HEK293 (cell line): ENCODE results near the gene DCAF5.

Experiments used
- CTCF ChIA-PET: fragments of 350-600 bp; formaldehyde crosslinking; extraction: SDS; loops from one replicate; lab custom pipeline; 2021; ENCODE audit warnings: antibody characterized with exemption; lab: Yijun Ruan, JAX
- POLR2A ChIA-PET: fragments of 300-600 bp; formaldehyde crosslinking; extraction: SDS; loops from one replicate; lab custom pipeline; 2020; ENCODE audit warnings: antibody characterized with exemption, inconsistent platforms; lab: Yijun Ruan, JAX
- H3K27ac ChIP-seq: fragments of 200-500 bp; sonication (Bioruptor generic); 2 replicates; pipeline ENCODE4 v1.5.1; 2014; ENCODE audit warnings: low read depth, low read length, control low read depth, inconsistent platforms; ENCODE audit errors: extremely low read depth
- H3K36me3 ChIP-seq, 2 experiments: fragments of 200-500 bp in 1 of 2; sonication (Bioruptor generic) in 1 of 2; 1 replicate in 1 of 2; 2 replicates in 1 of 2; pipeline ENCODE4 v1.5.1; 2014 to 2017; ENCODE audit warnings: inconsistent platforms in 2 of 2, low read length in 2 of 2; ENCODE audit not compliant: control insufficient read depth in 2 of 2, insufficient read depth in 1 of 2
- H3K4me1 ChIP-seq: fragments of 200-500 bp; sonication (Bioruptor generic); 2 replicates; pipeline ENCODE4 v1.5.1; 2014; ENCODE audit warnings: mild to moderate bottlenecking, low read length, inconsistent platforms; ENCODE audit not compliant: control insufficient read depth, insufficient read depth
- H3K4me3 ChIP-seq: 2 replicates; pipeline ENCODE4 v1.5.1; 2011; ENCODE audit warnings: low read depth, mild to moderate bottlenecking, control low read depth, low read length, moderate library complexity
- H3K9me3 ChIP-seq: fragments of 200-500 bp; sonication (Bioruptor generic); 2 replicates; pipeline ENCODE4 v1.5.1; 2014; ENCODE audit warnings: low read depth, low read length, inconsistent platforms; ENCODE audit not compliant: control insufficient read depth, insufficient read depth
- IKZF3 ChIP-seq: fragments of 450-650 bp; IDR thresholded peaks from 2 replicates; pipeline ENCODE4 v1.5.0; 2018; ENCODE audit warnings: missing biosample characterization, mild to moderate bottlenecking, missing genetic modification characterization, moderate library complexity
- KLF10 ChIP-seq: fragments of 450-650 bp; IDR thresholded peaks from 2 replicates; pipeline ENCODE4 v1.5.1; 2018; ENCODE audit warnings: missing biosample characterization, mild to moderate bottlenecking, missing genetic modification characterization
- MYNN ChIP-seq: fragments of 450-650 bp; formaldehyde crosslinking; IDR thresholded peaks from 2 replicates; pipeline ENCODE4 v1.5.1; 2016; ENCODE audit warnings: missing biosample characterization, missing genetic modification characterization, borderline replicate concordance
- PRDM6 ChIP-seq: fragments of 450-650 bp; formaldehyde crosslinking; IDR thresholded peaks from 2 replicates; pipeline ENCODE4 v1.5.1; 2017; ENCODE audit warnings: missing biosample characterization, missing genetic modification characterization
- RBAK ChIP-seq: fragments of 450-650 bp; formaldehyde crosslinking; IDR thresholded peaks from 2 replicates; pipeline ENCODE4 v1.5.1; 2016; ENCODE audit warnings: missing biosample characterization, missing genetic modification characterization
- SCRT2 ChIP-seq: fragments of 450-650 bp; formaldehyde crosslinking; IDR thresholded peaks from 2 replicates; pipeline ENCODE4 v1.5.1; 2016; ENCODE audit warnings: missing biosample characterization, missing genetic modification characterization
- TCF7L2 ChIP-seq: IDR thresholded peaks from 2 replicates; pipeline ENCODE4 v1.6.1; 2011; ENCODE audit warnings: low read depth, mild to moderate bottlenecking, inconsistent platforms, low read length, moderate library complexity, borderline replicate concordance
- ZBTB1 ChIP-seq: fragments of 450-650 bp; formaldehyde crosslinking; IDR thresholded peaks from 2 replicates; pipeline ENCODE4 v1.5.1; 2016; ENCODE audit warnings: missing biosample characterization, missing genetic modification characterization
- ZBTB20 ChIP-seq: fragments of 450-650 bp; formaldehyde crosslinking; IDR thresholded peaks from 2 replicates; pipeline ENCODE4 v1.5.1; 2016; ENCODE audit warnings: missing biosample characterization, missing genetic modification characterization
- ZNF175 ChIP-seq: fragments of 450-650 bp; formaldehyde crosslinking; IDR thresholded peaks from 2 replicates; pipeline ENCODE4 v1.5.1; 2016; ENCODE audit warnings: missing biosample characterization, missing genetic modification characterization
- ZNF19 ChIP-seq: fragments of 450-650 bp; formaldehyde crosslinking; IDR thresholded peaks from 2 replicates; pipeline ENCODE4; 2016; ENCODE audit warnings: missing biosample characterization, missing genetic modification characterization, low read depth
- ZNF24 ChIP-seq: fragments of 450-650 bp; formaldehyde crosslinking; IDR thresholded peaks from 2 replicates; pipeline ENCODE4 v1.5.1; 2016; ENCODE audit warnings: missing biosample characterization, missing genetic modification characterization
- ZNF341 ChIP-seq: fragments of 450-650 bp; formaldehyde crosslinking; IDR thresholded peaks from 2 replicates; pipeline ENCODE4; 2016; ENCODE audit warnings: low read depth, missing biosample characterization, missing genetic modification characterization
- ZNF510 ChIP-seq: fragments of 450-650 bp; formaldehyde crosslinking; IDR thresholded peaks from 2 replicates; pipeline ENCODE4 v1.5.1; 2018; ENCODE audit warnings: mild to moderate bottlenecking, missing genetic modification characterization, missing biosample characterization; ENCODE audit not compliant: insufficient replicate concordance
- ZNF518A ChIP-seq: fragments of 450-650 bp; formaldehyde crosslinking; conservative IDR thresholded peaks from 2 replicates; pipeline ENCODE4 v1.5.1; 2016; ENCODE audit warnings: low read depth, missing biosample characterization, missing genetic modification characterization
- ZNF558 ChIP-seq: fragments of 450-650 bp; formaldehyde crosslinking; IDR thresholded peaks from 2 replicates; pipeline ENCODE4 v1.5.1; 2016; ENCODE audit warnings: missing biosample characterization, missing genetic modification characterization
- ZNF621 ChIP-seq: fragments of 450-650 bp; formaldehyde crosslinking; IDR thresholded peaks from 2 replicates; pipeline ENCODE4 v1.5.1; 2017; ENCODE audit warnings: missing biosample characterization, missing genetic modification characterization
- ZNF654 ChIP-seq: fragments of 450-650 bp; formaldehyde crosslinking; IDR thresholded peaks from 2 replicates; pipeline ENCODE4 v1.5.1; 2016; ENCODE audit warnings: low read depth, missing biosample characterization, missing genetic modification characterization
- ZNF791 ChIP-seq: fragments of 450-650 bp; formaldehyde crosslinking; IDR thresholded peaks from 2 replicates; pipeline ENCODE4 v1.5.1; 2016; ENCODE audit warnings: missing biosample characterization, missing genetic modification characterization
- ZNF792 ChIP-seq: fragments of 450-650 bp; formaldehyde crosslinking; IDR thresholded peaks from 2 replicates; pipeline ENCODE4 v1.5.1; 2016; ENCODE audit warnings: missing biosample characterization, missing genetic modification characterization
- ZNF830 ChIP-seq: fragments of 450-650 bp; IDR thresholded peaks from 2 replicates; pipeline ENCODE4 v1.5.0; 2018; ENCODE audit warnings: missing biosample characterization, missing genetic modification characterization, low read depth, mild to moderate bottlenecking, moderate library complexity
- ZNF843 ChIP-seq: fragments of 450-650 bp; formaldehyde crosslinking; IDR thresholded peaks from 2 replicates; pipeline ENCODE4 v1.5.1; 2016; ENCODE audit warnings: missing biosample characterization, missing genetic modification characterization
- ZSCAN23 ChIP-seq: fragments of 450-650 bp; formaldehyde crosslinking; IDR thresholded peaks from 2 replicates; pipeline ENCODE4 v1.5.1; 2016; ENCODE audit warnings: missing biosample characterization, missing genetic modification characterization
- TF ChIP-seq, protein P1 (sequence below): fragments of 450-650 bp; formaldehyde crosslinking; IDR thresholded peaks from 2 replicates; pipeline ENCODE4 v1.5.0; 2017; ENCODE audit warnings: missing biosample characterization, missing genetic modification characterization, borderline replicate concordance
- TF ChIP-seq, protein P2 (sequence below): fragments of 450-650 bp; formaldehyde crosslinking; IDR thresholded peaks from 2 replicates; pipeline ENCODE4 v1.5.1; 2016; ENCODE audit warnings: missing biosample characterization, missing genetic modification characterization
- TF ChIP-seq, protein P3 (sequence below): fragments of 450-650 bp; formaldehyde crosslinking; IDR thresholded peaks from 2 replicates; pipeline ENCODE4 v1.5.1; 2016; ENCODE audit warnings: missing biosample characterization, missing genetic modification characterization

Gene DCAF5

DNA sequence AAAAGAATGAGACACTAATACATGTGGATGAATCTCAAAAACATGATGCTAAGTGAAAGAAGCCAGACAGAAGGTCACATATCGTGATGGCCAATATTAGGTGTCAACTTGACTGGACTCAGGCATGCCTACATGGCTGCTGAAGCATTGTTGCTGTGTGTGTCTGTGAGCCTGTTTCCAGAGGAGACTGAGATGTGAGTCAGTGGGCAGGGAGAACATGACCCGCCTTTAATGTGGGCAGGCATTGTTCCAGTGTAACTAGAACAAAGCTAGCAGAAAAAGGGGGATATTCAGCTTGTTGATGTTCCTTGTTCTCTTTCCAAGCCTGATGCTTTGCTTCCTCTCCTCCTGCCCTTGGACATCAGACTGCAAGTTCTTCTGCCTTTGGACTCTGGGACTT lies 47.6 kb downstream of the DCAF5 start (continued):
- no peak for TF ChIP-seq ZNF341
- no peak for TF ChIP-seq RBAK (tag by site-specific recombination)
- no peak for TF ChIP-seq KLF10
- no peak for TF ChIP-seq ZNF830 (tag by site-specific recombination)
- TF ChIP-seq PRDM6 (tag by site-specific recombination), result no peak
- TF ChIP-seq ZBTB20 (tag by site-specific recombination), result no peak
- TF ChIP-seq IKZF3 (tag by site-specific recombination), result no peak
- TF ChIP-seq SCRT2, result no peak
- TF ChIP-seq ZNF621 (tag by site-specific recombination), result no peak

- ChIA-PET POLR2A (interaction anchor here (1.1 kb wide), 1 partner anchor 74 kb away, joined by 4 read pairs; no protein-coding TSS in a partner anchor), CTCF (interaction anchor here (0.5 to 3.8 kb wide), 11 partner anchors 11 to 276 kb away, joined by 3 to 27 read pairs (median 3); no protein-coding TSS in a partner anchor)
- Histone ChIP-seq H3K36me3 (peaks cover 17 to 19% of the 10 kb centered on the region in 2 experiments), H3K9me3 (no peaks in the 10 kb centered on the region), H3K27ac (no peak overlapping the region), H3K4me1 (no peaks in the 10 kb centered on the region), H3K4me3 (no peak overlapping the region)
- no peak for TF ChIP-seq MYNN (tag by site-specific recombination)
- TF ChIP-seq ZNF518A, result no peak
- TF ChIP-seq, protein P1, sequence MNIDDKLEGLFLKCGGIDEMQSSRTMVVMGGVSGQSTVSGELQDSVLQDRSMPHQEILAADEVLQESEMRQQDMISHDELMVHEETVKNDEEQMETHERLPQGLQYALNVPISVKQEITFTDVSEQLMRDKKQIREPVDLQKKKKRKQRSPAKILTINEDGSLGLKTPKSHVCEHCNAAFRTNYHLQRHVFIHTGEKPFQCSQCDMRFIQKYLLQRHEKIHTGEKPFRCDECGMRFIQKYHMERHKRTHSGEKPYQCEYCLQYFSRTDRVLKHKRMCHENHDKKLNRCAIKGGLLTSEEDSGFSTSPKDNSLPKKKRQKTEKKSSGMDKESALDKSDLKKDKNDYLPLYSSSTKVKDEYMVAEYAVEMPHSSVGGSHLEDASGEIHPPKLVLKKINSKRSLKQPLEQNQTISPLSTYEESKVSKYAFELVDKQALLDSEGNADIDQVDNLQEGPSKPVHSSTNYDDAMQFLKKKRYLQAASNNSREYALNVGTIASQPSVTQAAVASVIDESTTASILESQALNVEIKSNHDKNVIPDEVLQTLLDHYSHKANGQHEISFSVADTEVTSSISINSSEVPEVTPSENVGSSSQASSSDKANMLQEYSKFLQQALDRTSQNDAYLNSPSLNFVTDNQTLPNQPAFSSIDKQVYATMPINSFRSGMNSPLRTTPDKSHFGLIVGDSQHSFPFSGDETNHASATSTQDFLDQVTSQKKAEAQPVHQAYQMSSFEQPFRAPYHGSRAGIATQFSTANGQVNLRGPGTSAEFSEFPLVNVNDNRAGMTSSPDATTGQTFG (tag by site-specific recombination), result no peak
- TF ChIP-seq ZNF175 (tag by site-specific recombination), result no peak
- TF ChIP-seq ZNF558, result no peak
- TF ChIP-seq ZNF510 (tag by site-specific recombination), result no peak
- TF ChIP-seq ZBTB1 (tag by site-specific recombination), result no peak
- no peak for TF ChIP-seq ZNF792 (tag by site-specific recombination)
- TF ChIP-seq ZSCAN23, result no peak
- TF ChIP-seq, protein P2, sequence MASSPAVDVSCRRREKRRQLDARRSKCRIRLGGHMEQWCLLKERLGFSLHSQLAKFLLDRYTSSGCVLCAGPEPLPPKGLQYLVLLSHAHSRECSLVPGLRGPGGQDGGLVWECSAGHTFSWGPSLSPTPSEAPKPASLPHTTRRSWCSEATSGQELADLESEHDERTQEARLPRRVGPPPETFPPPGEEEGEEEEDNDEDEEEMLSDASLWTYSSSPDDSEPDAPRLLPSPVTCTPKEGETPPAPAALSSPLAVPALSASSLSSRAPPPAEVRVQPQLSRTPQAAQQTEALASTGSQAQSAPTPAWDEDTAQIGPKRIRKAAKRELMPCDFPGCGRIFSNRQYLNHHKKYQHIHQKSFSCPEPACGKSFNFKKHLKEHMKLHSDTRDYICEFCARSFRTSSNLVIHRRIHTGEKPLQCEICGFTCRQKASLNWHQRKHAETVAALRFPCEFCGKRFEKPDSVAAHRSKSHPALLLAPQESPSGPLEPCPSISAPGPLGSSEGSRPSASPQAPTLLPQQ, result no peak
- no peak for TF ChIP-seq ZNF791 (tag by site-specific recombination)
- TF ChIP-seq, protein P3, sequence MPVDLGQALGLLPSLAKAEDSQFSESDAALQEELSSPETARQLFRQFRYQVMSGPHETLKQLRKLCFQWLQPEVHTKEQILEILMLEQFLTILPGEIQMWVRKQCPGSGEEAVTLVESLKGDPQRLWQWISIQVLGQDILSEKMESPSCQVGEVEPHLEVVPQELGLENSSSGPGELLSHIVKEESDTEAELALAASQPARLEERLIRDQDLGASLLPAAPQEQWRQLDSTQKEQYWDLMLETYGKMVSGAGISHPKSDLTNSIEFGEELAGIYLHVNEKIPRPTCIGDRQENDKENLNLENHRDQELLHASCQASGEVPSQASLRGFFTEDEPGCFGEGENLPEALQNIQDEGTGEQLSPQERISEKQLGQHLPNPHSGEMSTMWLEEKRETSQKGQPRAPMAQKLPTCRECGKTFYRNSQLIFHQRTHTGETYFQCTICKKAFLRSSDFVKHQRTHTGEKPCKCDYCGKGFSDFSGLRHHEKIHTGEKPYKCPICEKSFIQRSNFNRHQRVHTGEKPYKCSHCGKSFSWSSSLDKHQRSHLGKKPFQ, result no peak
- TF ChIP-seq ZNF24, result no peak
- no peak for TF ChIP-seq TCF7L2
- TF ChIP-seq ZNF843 (tag by site-specific recombination), result no peak
- peak; percentile 24; the same call in 1 of the 2 replicates for TF ChIP-seq ZNF654 (tag by site-specific recombination)
- no peak for TF ChIP-seq ZNF19 (tag by site-specific recombination)
Observed at GRCh38 chr14:69101331-69101826, 51.5 kb downstream of the DCAF5 start.
